A673 (cell line): ENCODE results near the gene SERINC5. TPM values are rescaled to one million over a fixed set of nuclear protein-coding genes. Genes with fewer than 3 reads are reported as not detected.

Experiments
- BruUV-seq: library from RNA; stranded (reverse); fragments of 400-500 nt; replicated peaks from 2 replicates; lab custom pipeline; 2021; lab: Mats Ljungman, UMichigan
- CTCF ChIA-PET: fragments of 300-600 bp; sonication (Branson Sonifier 250); formaldehyde crosslinking; loops from one replicate; lab custom pipeline; 2022; ENCODE audit warnings: antibody characterized with exemption; lab: Charles Lee
- POLR2A ChIA-PET: fragments of 300-600 bp; sonication (Branson Sonifier 250); formaldehyde crosslinking; loops from one replicate; lab custom pipeline; 2022; ENCODE audit warnings: antibody characterized with exemption; ENCODE audit not compliant: low non-redundant PET; lab: Charles Lee
- DNase-seq: peaks from one replicate; pipeline ENCODE4 v3.0.0-alpha.2; 2015; ENCODE audit warnings: low spot score
- H3K27ac ChIP-seq: fragments of 200-600 bp; sonication (generic); 2 replicates; pipeline ENCODE4 v1.5.1; 2016; ENCODE audit warnings: mixed run types, low read depth, mild to moderate bottlenecking, mixed read lengths, antibody characterized with exemption, low read length; ENCODE audit not compliant: poor library complexity, severe bottlenecking
- H3K27me3 ChIP-seq: fragments of 200-600 bp; sonication (generic); replicated peaks from 2 replicates; pipeline ENCODE4 v1.6.1; 2017; ENCODE audit warnings: mixed run types, low read depth, mild to moderate bottlenecking, mixed read lengths, antibody characterized with exemption, low read length; ENCODE audit not compliant: insufficient read depth, poor library complexity
- H3K36me3 ChIP-seq: fragments of 200-600 bp; sonication (generic); 2 replicates; pipeline ENCODE4 v1.6.1; 2016; ENCODE audit warnings: mixed run types, mild to moderate bottlenecking, mixed read lengths, antibody characterized with exemption, low read length; ENCODE audit not compliant: insufficient read depth, poor library complexity, severe bottlenecking
- H3K4me1 ChIP-seq: fragments of 200-600 bp; sonication (generic); 2 replicates; pipeline ENCODE4 v1.6.1; 2017; ENCODE audit warnings: mixed run types, mild to moderate bottlenecking, mixed read lengths, antibody characterized with exemption, low read length; ENCODE audit not compliant: insufficient read depth, poor library complexity, severe bottlenecking
- H3K4me3 ChIP-seq: fragments of 200-600 bp; sonication (generic); 2 replicates; pipeline ENCODE4 v1.5.1; 2016; ENCODE audit warnings: low read depth, mixed run types, mild to moderate bottlenecking, mixed read lengths, low read length; ENCODE audit not compliant: poor library complexity, severe bottlenecking
- H3K9me3 ChIP-seq: fragments of 200-600 bp; sonication (generic); 2 replicates; pipeline ENCODE4 v1.6.1; 2016; ENCODE audit warnings: mixed run types, low read depth, mild to moderate bottlenecking, mixed read lengths, antibody characterized with exemption, low read length; ENCODE audit not compliant: poor library complexity, severe bottlenecking
- EZH2 ChIP-seq: fragments of 200-600 bp; sonication (generic); IDR thresholded peaks from 2 replicates; pipeline ENCODE4 v1.6.1; 2017; ENCODE audit warnings: borderline replicate concordance, low read depth, mild to moderate bottlenecking, mixed read lengths, antibody characterized with exemption, low read length; ENCODE audit not compliant: poor library complexity, severe bottlenecking
- intact Hi-C: fragments of 100-400 bp; cut with micrococcal nuclease; formaldehyde crosslinking; loops from one replicate; pipeline ENCODE4 v1.10.0; 2022; ENCODE audit not compliant: unreplicated experiment
- total RNA-seq: library from RNA; stranded (reverse); gene quantifications from 2 replicates; pipeline ENCODE4 v1.2.3, GENCODE V29; 2021
- TF ChIP-seq, protein P1 (sequence below): fragments of 300-800, 200-600 bp; sonication (generic); conservative IDR thresholded peaks from 2 replicates; pipeline ENCODE4 v1.5.1; 2017; ENCODE audit warnings: low read depth, mild to moderate bottlenecking, antibody characterized with exemption, low read length, moderate library complexity, mixed read lengths

Gene SERINC5
- total RNA-seq, 1 experiment from 2014 or later, result 20.6 TPM

DNA sequence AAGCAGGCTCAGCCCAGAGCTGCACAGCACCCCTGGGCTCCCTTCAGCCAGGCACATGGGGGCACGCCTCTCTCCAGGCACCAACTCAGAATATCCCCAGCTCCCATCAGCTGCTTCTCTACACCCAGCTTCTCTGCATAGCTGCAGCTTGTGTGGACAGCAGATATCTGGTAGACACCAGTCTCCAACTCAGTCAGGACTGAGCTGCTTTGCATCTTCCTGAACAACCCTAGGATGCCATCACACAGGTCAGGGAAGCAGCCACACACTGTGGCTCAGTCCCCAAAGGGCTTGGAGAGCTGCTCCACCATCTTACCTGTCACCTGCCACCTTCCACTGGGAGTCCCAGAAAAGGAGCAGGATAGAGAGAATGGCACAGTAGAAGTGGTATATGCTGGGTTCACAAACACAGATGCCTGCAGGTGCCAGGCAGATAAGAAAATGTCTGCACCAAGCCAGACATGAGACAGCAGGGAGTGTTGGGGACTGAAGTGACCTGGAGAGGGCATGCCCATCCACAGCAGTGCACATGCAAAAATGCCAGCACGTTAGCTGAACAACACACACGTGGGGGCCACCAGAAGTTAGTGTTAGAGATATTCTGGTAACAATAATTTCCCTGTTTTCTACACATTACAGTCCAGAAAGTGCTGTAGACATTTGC, 178.7 kb downstream of the SERINC5 start:
- intact Hi-C loops, result no loop called here
- no peaks in the 10 kb centered on the region for H3K4me1 ChIP-seq
- no TSS peak for BruUV-seq
- ChIA-PET POLR2A (no interaction called here), CTCF (no interaction called here)
- no peaks in the 10 kb centered on the region for H3K27me3 ChIP-seq
- no peak for DNase-seq
- H3K9me3 ChIP-seq, result no peaks in the 10 kb centered on the region
- no peak overlapping the region for H3K27ac ChIP-seq
- TF ChIP-seq EZH2, result no peak
- TF ChIP-seq, protein P1, sequence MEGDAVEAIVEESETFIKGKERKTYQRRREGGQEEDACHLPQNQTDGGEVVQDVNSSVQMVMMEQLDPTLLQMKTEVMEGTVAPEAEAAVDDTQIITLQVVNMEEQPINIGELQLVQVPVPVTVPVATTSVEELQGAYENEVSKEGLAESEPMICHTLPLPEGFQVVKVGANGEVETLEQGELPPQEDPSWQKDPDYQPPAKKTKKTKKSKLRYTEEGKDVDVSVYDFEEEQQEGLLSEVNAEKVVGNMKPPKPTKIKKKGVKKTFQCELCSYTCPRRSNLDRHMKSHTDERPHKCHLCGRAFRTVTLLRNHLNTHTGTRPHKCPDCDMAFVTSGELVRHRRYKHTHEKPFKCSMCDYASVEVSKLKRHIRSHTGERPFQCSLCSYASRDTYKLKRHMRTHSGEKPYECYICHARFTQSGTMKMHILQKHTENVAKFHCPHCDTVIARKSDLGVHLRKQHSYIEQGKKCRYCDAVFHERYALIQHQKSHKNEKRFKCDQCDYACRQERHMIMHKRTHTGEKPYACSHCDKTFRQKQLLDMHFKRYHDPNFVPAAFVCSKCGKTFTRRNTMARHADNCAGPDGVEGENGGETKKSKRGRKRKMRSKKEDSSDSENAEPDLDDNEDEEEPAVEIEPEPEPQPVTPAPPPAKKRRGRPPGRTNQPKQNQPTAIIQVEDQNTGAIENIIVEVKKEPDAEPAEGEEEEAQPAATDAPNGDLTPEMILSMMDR, result no peak
- H3K36me3 ChIP-seq, result no peaks in the 10 kb centered on the region
- no peak overlapping the region for H3K4me3 ChIP-seq

DNA sequence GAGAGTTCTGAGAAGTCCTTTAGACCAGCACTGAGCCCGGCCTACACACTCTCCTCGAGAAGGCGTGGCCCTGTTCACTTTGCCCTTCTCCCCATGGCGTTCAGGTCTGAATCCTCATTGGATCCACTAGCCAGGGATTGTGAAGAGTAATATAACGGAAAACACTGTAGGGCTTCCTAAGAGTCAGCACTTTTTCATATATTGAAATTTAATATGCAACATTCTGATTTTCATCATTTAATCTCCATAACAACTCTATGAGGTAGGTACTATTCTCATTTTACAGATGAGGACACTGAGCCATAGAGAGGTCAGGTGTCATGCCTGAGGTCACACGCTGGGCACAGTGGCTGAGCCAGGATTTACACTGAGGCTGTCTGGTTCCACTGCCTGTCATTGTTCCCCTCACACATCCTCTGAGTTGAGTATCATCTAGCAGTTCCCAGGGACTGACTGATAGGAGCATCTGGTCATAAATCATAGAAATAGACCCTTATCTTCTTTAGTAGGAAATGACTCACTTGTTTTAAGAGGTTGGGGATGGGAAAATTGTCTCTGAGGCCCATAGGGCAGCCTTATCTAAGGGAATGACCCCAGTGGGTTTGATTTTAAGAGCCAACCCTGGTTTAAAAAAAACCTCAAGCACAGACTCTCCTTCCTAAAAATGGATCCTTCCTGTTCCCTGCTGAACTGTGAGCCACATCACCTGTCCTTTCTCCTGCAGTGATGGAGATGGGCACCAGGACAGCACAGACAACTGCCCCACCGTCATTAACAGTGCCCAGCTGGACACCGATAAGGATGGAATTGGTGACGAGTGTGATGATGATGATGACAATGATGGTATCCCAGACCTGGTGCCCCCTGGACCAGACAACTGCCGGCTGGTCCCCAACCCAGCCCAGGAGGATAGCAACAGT, 179.5 kb downstream of the SERINC5 start:
- Histone ChIP-seq H3K9me3 (no peaks in the 10 kb centered on the region), H3K36me3 (no peaks in the 10 kb centered on the region), H3K27ac (no peak overlapping the region), H3K27me3 (no peaks in the 10 kb centered on the region), H3K4me3 (no peak overlapping the region), H3K4me1 (no peaks in the 10 kb centered on the region)
- POLR2A ChIA-PET, result no interaction called here
- DNase-seq, result peak; percentile 41
- no peak for TF ChIP-seq EZH2
- TF ChIP-seq, protein P1, result no peak
- CTCF ChIA-PET, result no interaction called here
- intact Hi-C loops, result no loop called here
- BruUV-seq, result no TSS peak

DNA sequence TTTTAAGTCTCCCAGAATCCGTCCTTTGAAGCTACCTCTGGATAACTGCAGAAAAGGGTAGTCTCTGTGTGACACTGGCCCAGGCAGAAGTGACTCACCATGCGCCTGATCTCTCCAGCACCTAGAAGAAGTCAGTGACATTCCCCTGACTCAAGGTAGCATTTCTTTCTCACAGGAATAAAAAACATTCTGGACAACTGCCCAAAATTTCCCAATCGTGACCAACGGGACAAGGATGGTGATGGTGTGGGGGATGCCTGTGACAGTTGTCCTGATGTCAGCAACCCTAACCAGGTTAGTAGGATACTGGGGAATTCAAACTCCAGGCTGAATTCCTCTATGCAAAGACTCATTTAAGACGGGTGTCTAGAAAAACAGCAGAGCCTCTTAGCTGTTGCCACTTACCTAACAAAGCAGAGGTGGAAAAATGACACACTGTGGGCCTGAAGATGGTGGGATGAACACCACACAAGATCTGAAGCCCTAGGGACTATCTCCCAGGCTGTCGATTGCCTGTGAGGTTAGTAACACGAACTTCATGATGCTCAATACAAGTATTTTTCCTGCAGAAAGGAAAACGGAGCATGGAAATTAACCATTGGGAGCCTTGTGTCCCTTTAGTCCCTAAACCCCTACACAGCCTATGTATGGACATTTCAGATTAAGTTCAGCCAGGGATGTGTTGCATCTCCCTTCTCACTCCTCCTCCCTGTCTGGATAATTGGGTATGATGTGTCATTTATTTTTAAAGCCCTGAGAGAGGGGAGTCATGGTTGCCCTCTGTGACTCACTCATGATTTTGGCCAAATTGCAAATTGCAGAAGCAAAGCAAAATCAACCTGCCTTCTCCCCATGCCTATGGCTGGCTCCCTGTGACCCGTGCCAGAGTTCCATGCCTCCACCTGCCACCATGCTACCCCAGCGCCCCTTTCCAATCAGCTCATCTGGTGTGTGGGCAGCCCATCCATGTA, 183.5 kb downstream of the SERINC5 start:
- CTCF ChIA-PET, result no interaction called here
- no peak overlapping the region for H3K27ac ChIP-seq
- H3K9me3 ChIP-seq, result no peaks in the 10 kb centered on the region
- no peaks in the 10 kb centered on the region for H3K36me3 ChIP-seq
- no peak for DNase-seq
- no peak for TF ChIP-seq EZH2
- TF ChIP-seq, protein P1, result no peak
- no peak overlapping the region for H3K4me3 ChIP-seq
- peaks cover 17% of the 10 kb centered on the region for H3K4me1 ChIP-seq
- POLR2A ChIA-PET, result no interaction called here
- BruUV-seq, result no TSS peak
- intact Hi-C loops, result no loop called here
- H3K27me3 ChIP-seq, result no peaks in the 10 kb centered on the region
